Tibial nerve (tissue), 4 donors: ENCODE measurements around the gene PKP4. TPM values are rescaled to one million over a fixed set of nuclear protein-coding genes. Genes with fewer than 3 reads are reported as not detected.

Experiments used
- DNase-seq, 2 donors: peaks; one replicate each; pipeline ENCODE4 v3.0.0-alpha.2; 2019; ENCODE audit warnings: low spot score in 2 of 2
- H3K27ac ChIP-seq, 4 donors: fragments of 200-600 bp; sonication (generic) in 3 of 4; one replicate each; pipeline ENCODE4 v1.5.1; 2017 to 2019; ENCODE audit warnings: mild to moderate bottlenecking in 1 of 4
- H3K27me3 ChIP-seq, 2 donors: fragments of 200-600 bp; sonication (generic) in 1 of 2; one replicate each; pipeline versions ENCODE4 v1.5.1 to v1.6.0; 2017 to 2019
- H3K36me3 ChIP-seq, 3 donors: fragments of 200-600 bp; sonication (generic); one replicate each; pipeline ENCODE4 v1.5.1; 2018 to 2019
- H3K4me1 ChIP-seq, 4 donors: fragments of 200-600 bp; sonication (generic) in 3 of 4; one replicate each; pipeline ENCODE4 v1.5.1; 2017 to 2019
- H3K4me3 ChIP-seq, 4 donors: fragments of 200-600 bp; sonication (generic) in 3 of 4; one replicate each; pipeline ENCODE4 v1.5.1; 2017 to 2019; ENCODE audit warnings: mild to moderate bottlenecking in 1 of 4, moderate library complexity in 1 of 4
- H3K9me3 ChIP-seq, 4 donors: fragments of 200-600 bp; sonication (generic) in 3 of 4; one replicate each; pipeline ENCODE4 v1.5.1; 2017 to 2019
- EP300 ChIP-seq, 2 donors: sonication (generic); formaldehyde crosslinking; IDR thresholded peaks; one replicate each; pipeline ENCODE4 v1.6.1; 2017; ENCODE audit warnings: antibody characterized with exemption in 2 of 2, mild to moderate bottlenecking in 1 of 2
- POLR2A ChIP-seq, 2 donors: fragments of 450-650 bp; IDR thresholded peaks; one replicate each; pipeline ENCODE4 v1.6.1; 2017; ENCODE audit warnings: antibody characterized with exemption in 2 of 2, mild to moderate bottlenecking in 2 of 2, moderate library complexity in 2 of 2
- WGBS, 2 donors: methylation state at CpG; one replicate each; pipeline ENCODE4 v1.1.5; 2018; 5-methylcytosine and 5-hydroxymethylcytosine counted together
- total RNA-seq, 4 donors: library from RNA; depleted of rRNA; stranded (reverse); fragments of >200 nt; gene quantifications; one replicate each; pipeline ENCODE4 v1.1.0, GENCODE V29; 2016
- TF ChIP-seq, protein P1 (sequence below), 5 experiments: fragments of 200-600 bp in 3 of 5; fragments of 450-650 bp in 2 of 5; sonication (generic) in 3 of 5; IDR thresholded peaks; one replicate each; pipeline ENCODE4 v1.5.1; 2016 to 2019; ENCODE audit warnings: antibody characterized with exemption in 5 of 5, mild to moderate bottlenecking in 3 of 5, moderate library complexity in 2 of 5

The PKP4 gene
- total RNA-seq, 4 donors from 2014 or later = 57.8 to 100 (median 92.0) TPM

DNA sequence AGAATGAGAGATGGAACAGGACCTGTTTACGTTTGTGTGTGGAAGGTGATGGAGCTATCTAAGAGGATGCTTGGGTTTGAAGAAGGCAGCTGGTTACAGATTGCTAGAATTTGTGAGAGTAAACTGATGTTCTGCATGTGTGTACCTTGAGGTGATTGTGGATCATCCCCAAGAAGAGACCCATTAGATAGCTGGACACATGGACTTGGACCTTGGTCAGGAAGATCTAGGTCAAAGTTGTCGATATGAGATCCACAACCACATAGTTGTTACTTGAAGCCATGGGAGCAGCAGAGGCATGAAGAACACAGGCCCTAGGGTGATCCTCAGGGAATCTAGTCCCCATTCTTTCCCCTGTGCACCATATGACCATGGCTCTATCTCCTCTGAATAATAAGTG is 101.0 kb downstream of the PKP4 start:
- H3K36me3 ChIP-seq = no peaks in the 10 kb centered on the region
- 94 to 97% methylated on average over 2 of the region's 2 CpGs for WGBS, 2 donors
- no peak overlapping the region for H3K27ac ChIP-seq
- no peaks in the 10 kb centered on the region for H3K4me1 ChIP-seq
- no peaks in the 10 kb centered on the region for H3K27me3 ChIP-seq
- H3K4me3 ChIP-seq = no peak overlapping the region
- H3K9me3 ChIP-seq = no peaks in the 10 kb centered on the region
- TF ChIP-seq, protein P1, sequence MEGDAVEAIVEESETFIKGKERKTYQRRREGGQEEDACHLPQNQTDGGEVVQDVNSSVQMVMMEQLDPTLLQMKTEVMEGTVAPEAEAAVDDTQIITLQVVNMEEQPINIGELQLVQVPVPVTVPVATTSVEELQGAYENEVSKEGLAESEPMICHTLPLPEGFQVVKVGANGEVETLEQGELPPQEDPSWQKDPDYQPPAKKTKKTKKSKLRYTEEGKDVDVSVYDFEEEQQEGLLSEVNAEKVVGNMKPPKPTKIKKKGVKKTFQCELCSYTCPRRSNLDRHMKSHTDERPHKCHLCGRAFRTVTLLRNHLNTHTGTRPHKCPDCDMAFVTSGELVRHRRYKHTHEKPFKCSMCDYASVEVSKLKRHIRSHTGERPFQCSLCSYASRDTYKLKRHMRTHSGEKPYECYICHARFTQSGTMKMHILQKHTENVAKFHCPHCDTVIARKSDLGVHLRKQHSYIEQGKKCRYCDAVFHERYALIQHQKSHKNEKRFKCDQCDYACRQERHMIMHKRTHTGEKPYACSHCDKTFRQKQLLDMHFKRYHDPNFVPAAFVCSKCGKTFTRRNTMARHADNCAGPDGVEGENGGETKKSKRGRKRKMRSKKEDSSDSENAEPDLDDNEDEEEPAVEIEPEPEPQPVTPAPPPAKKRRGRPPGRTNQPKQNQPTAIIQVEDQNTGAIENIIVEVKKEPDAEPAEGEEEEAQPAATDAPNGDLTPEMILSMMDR (IDR thresholded peaks at IDR 0.05) = no peak
- TF ChIP-seq POLR2A (IDR thresholded peaks at IDR 0.05) = no peak
- no peak for TF ChIP-seq EP300 (IDR thresholded peaks at IDR 0.05)
- no peak for DNase-seq

DNA sequence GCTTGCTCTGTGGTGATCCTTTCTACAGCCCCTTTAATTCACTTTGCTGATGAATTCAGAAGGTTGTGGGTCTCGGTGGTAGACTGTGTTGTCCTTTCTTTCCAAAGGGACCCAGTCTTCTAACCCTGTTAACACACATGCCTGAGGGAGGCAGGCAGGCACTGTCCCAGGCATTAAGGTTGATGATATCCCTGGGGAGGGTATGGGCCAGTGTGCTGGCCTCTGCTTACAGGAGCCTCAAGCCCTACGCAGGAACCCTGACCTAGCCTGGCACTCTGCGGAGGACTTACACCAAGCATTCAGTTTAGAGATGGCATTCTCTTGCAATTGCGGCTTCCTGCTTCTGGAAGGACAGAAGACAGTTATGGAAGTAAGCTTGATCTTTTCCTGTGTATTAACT is 102.5 kb downstream of the PKP4 start:
- DNase-seq = no peak
- Histone ChIP-seq H3K9me3 (no peaks in the 10 kb centered on the region), H3K36me3 (no peaks in the 10 kb centered on the region), H3K27ac (no peak overlapping the region), H3K4me1 (no peaks in the 10 kb centered on the region), H3K4me3 (no peak overlapping the region), H3K27me3 (no peaks in the 10 kb centered on the region)
- 94 to 100% methylated on average over 4 of the region's 4 CpGs for WGBS, 2 donors
- TF ChIP-seq, protein P1 (IDR thresholded peaks at IDR 0.05) = no peak
- TF ChIP-seq POLR2A (IDR thresholded peaks at IDR 0.05) (no peak), EP300 (IDR thresholded peaks at IDR 0.05) (no peak)

DNA sequence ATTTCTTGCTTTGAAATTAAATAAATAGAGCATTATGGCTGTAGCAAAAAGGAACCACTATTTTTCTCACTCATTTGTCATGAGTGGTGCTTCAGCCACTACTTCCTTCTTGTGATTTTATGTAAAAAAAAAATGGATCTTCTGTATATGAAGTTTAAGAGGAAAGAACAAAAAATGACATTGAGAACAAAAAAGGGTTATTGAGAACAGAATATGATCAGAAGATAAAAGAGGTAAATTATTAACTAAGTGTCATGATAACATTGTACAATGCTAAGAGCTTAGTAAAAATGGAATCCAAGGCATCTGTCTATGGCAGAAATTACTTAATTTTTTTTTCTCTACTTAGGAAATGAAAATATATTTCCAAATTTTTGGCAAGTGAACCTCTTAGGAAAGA is 103.5 kb downstream of the PKP4 start:
- Histone ChIP-seq H3K4me1 (no peaks in the 10 kb centered on the region), H3K4me3 (no peak overlapping the region), H3K27me3 (no peaks in the 10 kb centered on the region), H3K27ac (no peak overlapping the region), H3K36me3 (no peaks in the 10 kb centered on the region), H3K9me3 (no peaks in the 10 kb centered on the region)
- TF ChIP-seq, protein P1 (IDR thresholded peaks at IDR 0.05) = no peak
- TF ChIP-seq POLR2A (IDR thresholded peaks at IDR 0.05) (no peak), EP300 (IDR thresholded peaks at IDR 0.05) (no peak)
- no peak for DNase-seq

DNA sequence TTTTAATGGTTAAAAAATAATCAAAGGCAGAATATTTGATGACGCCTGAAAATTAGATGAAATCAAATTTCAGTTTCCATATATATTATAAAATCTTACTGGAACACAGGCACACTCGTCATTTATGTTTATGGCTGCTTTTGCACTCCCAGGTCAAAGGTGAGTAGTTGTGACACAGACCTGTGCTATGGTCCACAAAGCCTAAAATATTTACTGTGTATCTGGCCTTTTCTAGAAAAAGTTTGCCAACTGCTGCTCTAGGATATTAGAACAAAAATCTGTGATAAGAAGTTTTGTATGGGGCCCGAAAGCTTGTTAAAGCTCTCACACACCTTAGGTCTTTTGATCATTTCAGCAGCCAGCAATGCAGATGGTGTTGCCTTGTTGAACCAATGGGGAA is 104.3 kb downstream of the PKP4 start:
- H3K27me3 ChIP-seq = no peaks in the 10 kb centered on the region
- H3K27ac ChIP-seq = no peak overlapping the region
- TF ChIP-seq, protein P1 (IDR thresholded peaks at IDR 0.05) = no peak
- no peak for TF ChIP-seq POLR2A (IDR thresholded peaks at IDR 0.05)
- no peak for TF ChIP-seq EP300 (IDR thresholded peaks at IDR 0.05)
- no peaks in the 10 kb centered on the region for H3K9me3 ChIP-seq
- H3K36me3 ChIP-seq = no peaks in the 10 kb centered on the region
- no peak overlapping the region for H3K4me3 ChIP-seq
- no peak for DNase-seq
- 89 to 93% methylated on average over 3 of the region's 3 CpGs for WGBS, 2 donors
- H3K4me1 ChIP-seq = no peaks in the 10 kb centered on the region

DNA sequence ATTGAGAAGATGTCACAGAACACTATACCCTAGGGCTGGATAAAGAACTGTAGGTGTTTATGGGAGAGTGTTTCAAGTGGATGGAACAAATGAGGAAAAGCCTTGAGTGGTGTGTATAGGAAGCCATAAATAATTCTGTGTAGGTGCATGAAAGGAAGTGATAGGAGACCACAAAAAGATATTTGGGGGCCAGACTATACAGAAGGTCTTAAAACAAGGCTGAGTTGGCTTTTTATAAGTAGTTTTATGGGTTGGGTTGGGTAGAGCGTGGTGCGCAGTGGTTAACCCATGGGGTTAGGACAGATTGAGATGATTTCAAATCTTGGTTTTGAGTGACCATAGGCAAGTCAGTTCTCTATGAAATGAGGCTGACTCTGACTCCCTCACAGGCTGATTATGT is 110.5 kb downstream of the PKP4 start:
- H3K27ac ChIP-seq = no peak overlapping the region
- peaks cover 0 to 1% (median 0%) of the 10 kb centered on the region in 3 donors for H3K36me3 ChIP-seq
- DNase-seq = no peak
- WGBS, 2 donors = 95 to 100% methylated on average over 2 of the region's 2 CpGs
- no peaks in the 10 kb centered on the region for H3K27me3 ChIP-seq
- TF ChIP-seq EP300 (IDR thresholded peaks at IDR 0.05) = no peak
- TF ChIP-seq POLR2A (IDR thresholded peaks at IDR 0.05) = no peak
- TF ChIP-seq, protein P1 (IDR thresholded peaks at IDR 0.05) = no peak
- peaks cover 0 to 10% (median 0%) of the 10 kb centered on the region in 4 donors for H3K9me3 ChIP-seq
- no peak overlapping the region for H3K4me3 ChIP-seq
- no peaks in the 10 kb centered on the region for H3K4me1 ChIP-seq
